Astrocyte (in vitro differentiated cells and primary cell): ENCODE measurements around the gene PRDM11. TPM values are rescaled to one million over a fixed set of nuclear protein-coding genes. Genes with fewer than 3 reads are reported as not detected.

Source experiments
- DNase-seq: peaks from one replicate; pipeline ENCODE4 v3.0.0-alpha.2; 2010; ENCODE audit warnings: low read depth
- FAIRE-seq: peaks from 2 replicates; lab custom pipeline; 2011; peaks lifted over from hg19 to GRCh38; lab: Jason Lieb, UNC
- H2AFZ ChIP-seq: 2 replicates; pipeline ENCODE4 v1.6.0; 2012; ENCODE audit warnings: low read depth, low read length, inconsistent platforms
- H3K27ac ChIP-seq: 2 replicates; pipeline ENCODE4 v1.5.1; 2011; ENCODE audit warnings: low read depth, low read length, inconsistent platforms
- H3K27me3 ChIP-seq: 2 replicates; pipeline ENCODE4 v1.6.0; 2011; ENCODE audit warnings: low read length, inconsistent platforms; ENCODE audit not compliant: insufficient read depth
- H3K36me3 ChIP-seq: 2 replicates; pipeline ENCODE4 v1.5.1; 2011; ENCODE audit warnings: low read length, inconsistent platforms; ENCODE audit not compliant: insufficient read depth
- H3K4me1 ChIP-seq: 2 replicates; pipeline ENCODE4 v1.5.1; 2011; ENCODE audit warnings: low read length, inconsistent platforms; ENCODE audit not compliant: insufficient read depth
- H3K4me2 ChIP-seq: 2 replicates; pipeline ENCODE4 v1.6.0; 2012; ENCODE audit warnings: low read length, inconsistent platforms
- H3K4me3 ChIP-seq: 2 replicates; pipeline ENCODE4 v1.5.1; 2011; ENCODE audit warnings: low read depth, mild to moderate bottlenecking, low read length, inconsistent platforms; ENCODE audit not compliant: insufficient read depth
- H3K79me2 ChIP-seq: 2 replicates; pipeline ENCODE4 v1.6.0; 2012; ENCODE audit warnings: mild to moderate bottlenecking, low read length, inconsistent platforms; ENCODE audit not compliant: insufficient read depth
- H3K9ac ChIP-seq: 2 replicates; pipeline ENCODE4 v1.6.0; 2012; ENCODE audit warnings: mild to moderate bottlenecking, low read length, inconsistent platforms
- H3K9me3 ChIP-seq: 2 replicates; pipeline ENCODE4 v1.5.1; 2012; ENCODE audit warnings: low read depth, mild to moderate bottlenecking, low read length, inconsistent platforms; ENCODE audit not compliant: insufficient read depth
- H4K20me1 ChIP-seq: 2 replicates; pipeline ENCODE4 v1.6.0; 2012; ENCODE audit warnings: low read length, inconsistent platforms; ENCODE audit not compliant: insufficient read depth
- H3K27ac Mint-ChIP-seq: one replicate; pipeline ENCODE4 v1.8.0; 2021; ENCODE audit warnings: mild to moderate bottlenecking, mixed read lengths; ENCODE audit not compliant: unreplicated experiment
- H3K27me3 Mint-ChIP-seq: one replicate; pipeline ENCODE4 v1.8.0; 2021; ENCODE audit warnings: low read depth, mixed read lengths; ENCODE audit not compliant: unreplicated experiment
- H3K36me3 Mint-ChIP-seq: one replicate; pipeline ENCODE4 v1.8.0; 2021; ENCODE audit warnings: low read depth, mixed read lengths; ENCODE audit not compliant: unreplicated experiment
- H3K4me1 Mint-ChIP-seq: one replicate; pipeline ENCODE4 v1.8.0; 2021; ENCODE audit warnings: low read depth, mixed read lengths; ENCODE audit not compliant: unreplicated experiment
- H3K4me3 Mint-ChIP-seq: one replicate; pipeline ENCODE4 v1.8.0; 2021; ENCODE audit warnings: mild to moderate bottlenecking, moderate library complexity, mixed read lengths; ENCODE audit not compliant: unreplicated experiment
- H3K9me3 Mint-ChIP-seq: one replicate; pipeline ENCODE4 v1.8.0; 2021; ENCODE audit warnings: mild to moderate bottlenecking, mixed read lengths; ENCODE audit not compliant: unreplicated experiment
- EZH2 ChIP-seq: IDR thresholded peaks from 2 replicates; pipeline ENCODE4 v1.6.1; 2012; ENCODE audit warnings: mild to moderate bottlenecking, low read length, inconsistent platforms; ENCODE audit not compliant: insufficient read depth
- total RNA-seq: library from RNA; stranded (reverse); gene quantifications from 2 replicates; pipeline ENCODE4 v1.2.1, GENCODE V29; 2021
- TF ChIP-seq, protein P1 (sequence below): IDR thresholded peaks from 2 replicates; pipeline ENCODE4 v1.5.1; 2011; ENCODE audit warnings: low read depth, mild to moderate bottlenecking, inconsistent platforms, low read length, moderate library complexity; ENCODE audit not compliant: insufficient read depth

The PRDM11 gene
- total RNA-seq, 1 donor from 2014 or later: 9.1 TPM

DNA sequence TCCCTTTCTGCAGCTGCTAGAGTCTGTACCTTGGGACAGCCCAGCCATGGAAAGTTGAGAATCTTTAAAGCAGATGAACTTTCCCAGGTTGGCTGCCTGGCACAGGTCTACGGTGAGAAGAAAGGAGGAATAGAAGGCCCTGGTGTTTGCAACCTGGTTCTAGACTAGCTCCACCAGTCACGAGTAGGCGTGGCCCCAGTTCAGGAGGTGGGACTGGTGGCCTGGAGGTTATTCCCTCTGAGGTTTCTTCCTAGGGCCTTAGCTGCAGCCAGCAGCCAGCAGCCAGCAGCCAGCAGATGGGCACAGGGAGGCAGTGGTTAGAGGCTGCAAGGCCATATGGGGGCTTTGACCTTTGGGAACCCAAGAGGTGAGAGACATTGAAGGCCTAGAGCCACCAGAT lies 40.9 kb downstream of the PRDM11 start:
- H3K27ac Mint-ChIP-seq: no peak overlapping the region
- DNase-seq (no peak), FAIRE-seq (no peak)
- TF ChIP-seq, protein P1, sequence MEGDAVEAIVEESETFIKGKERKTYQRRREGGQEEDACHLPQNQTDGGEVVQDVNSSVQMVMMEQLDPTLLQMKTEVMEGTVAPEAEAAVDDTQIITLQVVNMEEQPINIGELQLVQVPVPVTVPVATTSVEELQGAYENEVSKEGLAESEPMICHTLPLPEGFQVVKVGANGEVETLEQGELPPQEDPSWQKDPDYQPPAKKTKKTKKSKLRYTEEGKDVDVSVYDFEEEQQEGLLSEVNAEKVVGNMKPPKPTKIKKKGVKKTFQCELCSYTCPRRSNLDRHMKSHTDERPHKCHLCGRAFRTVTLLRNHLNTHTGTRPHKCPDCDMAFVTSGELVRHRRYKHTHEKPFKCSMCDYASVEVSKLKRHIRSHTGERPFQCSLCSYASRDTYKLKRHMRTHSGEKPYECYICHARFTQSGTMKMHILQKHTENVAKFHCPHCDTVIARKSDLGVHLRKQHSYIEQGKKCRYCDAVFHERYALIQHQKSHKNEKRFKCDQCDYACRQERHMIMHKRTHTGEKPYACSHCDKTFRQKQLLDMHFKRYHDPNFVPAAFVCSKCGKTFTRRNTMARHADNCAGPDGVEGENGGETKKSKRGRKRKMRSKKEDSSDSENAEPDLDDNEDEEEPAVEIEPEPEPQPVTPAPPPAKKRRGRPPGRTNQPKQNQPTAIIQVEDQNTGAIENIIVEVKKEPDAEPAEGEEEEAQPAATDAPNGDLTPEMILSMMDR: no peak
- TF ChIP-seq EZH2: no peak
- H3K36me3 ChIP-seq: no peaks in the 10 kb centered on the region
- H3K27me3 Mint-ChIP-seq: no peaks in the 10 kb centered on the region
- H3K4me1 ChIP-seq: peaks cover 9% of the 10 kb centered on the region
- H3K9me3 Mint-ChIP-seq: no peaks in the 10 kb centered on the region
- no peak overlapping the region for H3K4me2 ChIP-seq
- H3K9me3 ChIP-seq: no peaks in the 10 kb centered on the region
- no peak overlapping the region for H2AFZ ChIP-seq
- H3K4me1 Mint-ChIP-seq: no peaks in the 10 kb centered on the region
- H3K36me3 Mint-ChIP-seq: peaks cover 22% of the 10 kb centered on the region
- no peak overlapping the region for H3K27ac ChIP-seq
- no peak overlapping the region for H3K4me3 ChIP-seq
- H4K20me1 ChIP-seq: peaks cover 5% of the 10 kb centered on the region
- no peaks in the 10 kb centered on the region for H3K79me2 ChIP-seq
- no peak overlapping the region for H3K9ac ChIP-seq
- H3K4me3 Mint-ChIP-seq: no peak overlapping the region
- no peaks in the 10 kb centered on the region for H3K27me3 ChIP-seq

DNA sequence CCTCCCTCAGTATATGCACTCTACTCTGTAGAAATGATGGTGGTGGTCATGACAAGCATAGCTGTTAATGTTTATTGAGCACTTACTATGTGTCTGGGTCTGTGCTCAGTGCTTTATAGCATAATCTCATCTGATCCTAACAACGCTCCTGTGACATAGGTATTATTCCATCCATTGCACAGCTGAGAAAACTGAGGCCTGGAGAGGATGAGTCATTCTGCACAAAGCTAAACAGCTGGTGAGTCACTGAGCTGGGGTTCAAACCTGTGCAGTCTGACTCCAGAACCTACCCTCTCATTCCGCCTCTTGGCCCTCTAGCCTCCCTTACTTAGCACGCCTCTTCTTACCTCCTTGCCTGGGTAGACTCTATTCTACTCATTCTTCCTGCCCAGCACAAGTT lies 41.7 kb downstream of the PRDM11 start:
- Histone ChIP-seq H3K4me1 (peaks cover 9% of the 10 kb centered on the region), H3K4me2 (no peak overlapping the region), H3K79me2 (no peaks in the 10 kb centered on the region), H3K9me3 (no peaks in the 10 kb centered on the region), H3K9ac (no peak overlapping the region), H4K20me1 (peaks cover 5% of the 10 kb centered on the region), H2AFZ (no peak overlapping the region), H3K27me3 (no peaks in the 10 kb centered on the region), H3K27ac (no peak overlapping the region), H3K4me3 (no peak overlapping the region), H3K36me3 (no peaks in the 10 kb centered on the region)
- FAIRE-seq (no peak), DNase-seq (no peak)
- Mint-ChIP-seq H3K27ac (no peak overlapping the region), H3K36me3 (peaks cover 24% of the 10 kb centered on the region), H3K9me3 (no peaks in the 10 kb centered on the region), H3K27me3 (no peaks in the 10 kb centered on the region), H3K4me1 (no peaks in the 10 kb centered on the region), H3K4me3 (no peak overlapping the region)
- TF ChIP-seq, protein P1: no peak
- no peak for TF ChIP-seq EZH2

DNA sequence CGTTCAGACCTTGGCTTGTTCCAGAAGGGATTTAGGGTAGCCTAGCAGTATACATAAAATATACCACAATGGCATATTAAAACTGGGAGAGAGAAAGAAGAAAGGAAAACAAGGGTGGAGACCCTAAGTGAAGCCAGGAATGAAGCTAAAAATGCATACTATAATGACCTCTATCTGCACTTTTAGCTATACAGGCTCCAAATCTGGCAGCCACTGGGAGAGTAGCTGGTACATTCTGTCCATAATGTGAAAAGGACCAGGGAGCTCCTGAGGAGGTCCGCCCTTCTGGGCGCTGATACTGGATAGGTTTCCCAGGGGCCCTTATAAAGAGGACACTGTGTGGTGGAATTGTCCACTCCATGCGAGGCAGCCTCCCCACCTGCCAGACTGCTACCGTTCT lies 42.8 kb downstream of the PRDM11 start:
- H3K27ac Mint-ChIP-seq: no peak overlapping the region
- peaks cover 9% of the 10 kb centered on the region for H3K4me1 ChIP-seq
- no peaks in the 10 kb centered on the region for H3K4me1 Mint-ChIP-seq
- H3K4me2 ChIP-seq: no peak overlapping the region
- no peaks in the 10 kb centered on the region for H3K9me3 ChIP-seq
- H3K4me3 Mint-ChIP-seq: no peak overlapping the region
- H3K9me3 Mint-ChIP-seq: no peaks in the 10 kb centered on the region
- no peak overlapping the region for H3K27ac ChIP-seq
- no peaks in the 10 kb centered on the region for H3K36me3 ChIP-seq
- DNase-seq (no peak), FAIRE-seq (no peak)
- no peaks in the 10 kb centered on the region for H3K27me3 Mint-ChIP-seq
- no peaks in the 10 kb centered on the region for H3K79me2 ChIP-seq
- peaks cover 30% of the 10 kb centered on the region for H3K36me3 Mint-ChIP-seq
- H3K9ac ChIP-seq: no peak overlapping the region
- H4K20me1 ChIP-seq: peaks cover 5% of the 10 kb centered on the region
- H3K27me3 ChIP-seq: no peaks in the 10 kb centered on the region
- H2AFZ ChIP-seq: no peak overlapping the region
- no peak overlapping the region for H3K4me3 ChIP-seq
- TF ChIP-seq, protein P1: no peak
- TF ChIP-seq EZH2: no peak
